ES-I3 (cell line): ENCODE data around the gene LRRFIP1.
A peak's percentile ranks its signal among the peaks of the same experiment; 100 is the strongest.

Source experiments
- H3K36me3 ChIP-seq: 2 replicates; pipeline ENCODE4 v1.6.1; 2013; ENCODE audit warnings: mild to moderate bottlenecking, low read length, control low read depth, moderate library complexity; ENCODE audit not compliant: insufficient read depth
- H3K4me1 ChIP-seq: 2 replicates; pipeline ENCODE4 v1.6.1; 2013; ENCODE audit warnings: mild to moderate bottlenecking, control low read depth, low read length; ENCODE audit not compliant: insufficient read depth
- H3K9ac ChIP-seq: 2 replicates; pipeline ENCODE4 v1.6.1; 2013; ENCODE audit warnings: low read depth, mild to moderate bottlenecking, low read length, moderate library complexity
- H3K9me3 ChIP-seq: 2 replicates; pipeline ENCODE4 v1.6.1; 2013; ENCODE audit warnings: mild to moderate bottlenecking, low read length, moderate library complexity; ENCODE audit not compliant: control insufficient read depth, insufficient read depth

Gene LRRFIP1

DNA sequence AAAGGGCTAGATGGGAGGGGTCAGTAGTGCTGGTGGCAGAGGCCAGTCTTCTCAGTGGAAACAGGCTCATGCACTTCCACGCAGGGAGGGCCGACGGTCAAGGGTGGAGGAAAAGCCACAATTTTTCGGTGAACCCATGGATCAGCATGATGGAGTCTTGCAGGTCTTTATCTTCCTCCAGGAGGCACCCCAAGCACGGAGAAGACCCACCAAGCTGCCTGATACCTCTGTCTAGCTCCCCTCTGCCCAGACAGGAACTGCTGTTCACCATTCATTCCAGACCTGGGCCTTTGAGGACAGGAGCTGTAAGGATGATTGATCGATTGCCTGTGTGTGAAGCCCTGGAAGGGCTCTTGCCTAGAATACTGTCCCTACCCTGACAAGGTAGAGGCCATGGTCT lies 2.8 kb upstream of the LRRFIP1 start:
- peaks cover 10% of the 10 kb centered on the region for H3K4me1 ChIP-seq
- H3K36me3 ChIP-seq, result no peaks in the 10 kb centered on the region
- H3K9ac ChIP-seq, result no peak overlapping the region
- H3K9me3 ChIP-seq, result peaks cover 8% of the 10 kb centered on the region; the same call in 1 of the 2 replicates

DNA sequence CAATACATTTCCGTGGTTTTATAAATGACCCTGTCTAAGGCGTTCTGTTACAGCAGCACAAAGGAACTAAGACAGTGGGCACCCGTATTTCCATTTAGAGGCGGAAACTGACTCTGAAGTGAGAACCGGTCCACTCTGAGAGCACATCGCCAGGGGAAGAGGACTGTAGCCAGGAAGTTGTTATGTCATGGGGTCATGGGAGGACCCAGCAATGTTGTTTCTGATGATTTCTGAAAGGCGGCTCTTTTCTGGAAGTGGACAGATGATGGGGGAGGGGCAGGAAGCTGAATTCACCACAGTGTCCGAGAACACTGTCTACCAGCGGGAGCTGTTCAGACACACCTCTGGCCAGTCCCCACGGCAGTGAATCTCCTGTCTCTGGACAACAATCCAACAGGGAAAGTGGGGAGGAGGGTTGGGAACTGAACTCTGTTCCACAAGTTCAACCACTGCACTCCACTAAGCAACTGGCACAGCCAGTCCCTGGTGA lies 2.1 kb upstream of the LRRFIP1 start:
- Histone ChIP-seq H3K9me3 (peaks cover 8% of the 10 kb centered on the region; the same call in 1 of the 2 replicates), H3K9ac (no peak overlapping the region), H3K4me1 (peaks cover 10% of the 10 kb centered on the region), H3K36me3 (peaks cover 6% of the 10 kb centered on the region)

DNA sequence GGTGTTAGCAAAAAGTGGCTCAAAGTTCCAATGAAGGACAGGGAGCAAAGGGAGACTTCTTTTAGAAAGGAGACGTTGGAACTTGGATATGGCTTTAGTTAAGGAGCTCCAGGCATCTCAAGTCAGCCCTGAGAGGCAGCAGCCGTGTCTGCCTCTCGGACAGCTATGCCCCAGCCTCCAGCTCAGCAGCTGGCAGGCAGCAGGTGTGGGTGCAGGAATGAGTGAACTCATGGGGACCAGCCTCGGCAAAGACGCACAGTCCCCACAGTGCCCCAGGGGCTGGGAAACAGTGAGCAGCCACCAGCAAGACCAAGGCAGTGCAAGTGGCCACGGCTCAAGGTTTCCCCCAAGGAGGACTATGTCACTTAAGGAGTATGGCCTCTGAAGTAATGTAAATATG lies 1.6 kb upstream of the LRRFIP1 start:
- Histone ChIP-seq H3K4me1 (peaks cover 10% of the 10 kb centered on the region), H3K9ac (no peak overlapping the region), H3K9me3 (peaks cover 8% of the 10 kb centered on the region; the same call in 1 of the 2 replicates), H3K36me3 (peaks cover 9% of the 10 kb centered on the region)

DNA sequence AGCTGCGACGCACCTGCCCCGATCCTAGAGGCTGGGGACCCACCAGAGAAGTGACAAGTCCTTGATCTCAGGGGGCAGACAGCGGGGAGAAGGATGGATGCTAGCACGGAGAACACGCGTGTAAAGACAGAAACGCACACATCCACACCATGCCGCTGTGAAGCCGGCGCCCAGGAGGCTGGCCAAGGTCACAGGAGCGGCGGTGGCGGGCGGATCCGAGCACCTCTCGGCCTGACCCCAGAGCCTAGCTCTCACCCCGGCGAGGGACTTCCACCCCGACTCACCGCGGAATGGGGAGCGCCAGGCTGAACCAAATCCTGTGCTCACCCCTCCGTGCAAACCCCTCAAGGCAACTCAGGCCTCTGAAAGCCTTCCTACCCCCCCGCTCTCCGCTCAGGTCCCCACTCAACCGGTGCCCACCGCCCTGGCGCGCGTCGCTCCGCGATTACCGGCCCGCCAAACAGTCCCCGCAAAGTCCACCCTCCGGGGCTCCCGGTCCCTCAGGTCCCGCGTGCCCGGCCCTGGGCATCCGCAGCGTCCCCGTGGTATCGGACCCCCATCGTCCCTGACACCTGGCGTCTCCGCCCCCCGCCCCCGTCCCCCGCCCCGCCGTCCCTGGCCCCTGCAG lies 460 bp upstream of the LRRFIP1 start:
- H3K9ac ChIP-seq, result peak overlapping the region; percentile 75

DNA sequence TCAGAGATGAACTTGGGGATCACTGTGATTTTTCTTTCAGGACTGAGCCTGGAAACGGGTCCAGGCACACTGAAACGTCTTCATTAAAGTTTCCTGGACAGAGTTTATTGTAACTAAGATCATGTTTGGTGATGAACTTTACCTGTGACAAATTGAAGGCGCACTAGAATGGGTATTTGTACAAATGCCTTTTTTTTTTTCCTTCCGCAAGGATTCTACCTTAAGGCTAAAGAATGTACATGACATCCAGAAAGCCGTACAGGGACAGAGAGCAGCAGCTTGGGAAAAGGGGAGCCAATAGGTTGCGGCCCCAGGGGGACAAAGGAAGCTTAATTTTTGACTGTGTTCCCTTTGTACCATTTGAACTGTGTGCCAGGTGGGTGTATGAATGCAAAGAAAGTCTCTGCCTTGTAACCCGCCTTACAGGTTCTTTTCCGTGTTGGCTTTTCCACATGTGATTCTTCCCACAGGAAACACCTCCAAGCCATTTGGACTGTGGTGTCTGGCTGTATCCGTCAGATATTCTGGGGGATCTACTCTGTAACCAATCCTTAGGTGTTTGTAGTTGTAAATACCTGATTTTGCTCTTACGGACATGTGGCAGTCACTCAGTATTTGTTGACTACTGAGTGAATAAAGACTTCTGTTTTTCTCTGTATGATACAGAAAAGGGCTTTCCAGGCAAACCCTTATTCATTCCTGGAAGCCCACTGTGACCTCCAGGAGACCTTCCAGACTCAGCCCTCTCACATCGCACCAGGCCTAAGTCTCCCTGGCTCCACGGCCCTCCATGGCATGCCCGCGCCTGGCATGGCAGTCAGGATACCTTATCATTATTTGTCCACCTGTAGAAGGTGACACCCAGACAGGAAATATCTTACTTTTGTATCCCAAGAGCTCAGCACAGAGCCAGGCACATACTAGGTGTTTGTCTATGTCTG lies 1.1 kb downstream of the LRRFIP1 start:
- peaks cover 8% of the 10 kb centered on the region; the same call in 1 of the 2 replicates for H3K9me3 ChIP-seq
- peak overlapping the region; percentile 66 for H3K9ac ChIP-seq
- H3K4me1 ChIP-seq, result peaks cover 10% of the 10 kb centered on the region
- peaks cover 20% of the 10 kb centered on the region for H3K36me3 ChIP-seq

More for the DNA sequence above, 460 bp upstream of the LRRFIP1 start:
- Histone ChIP-seq H3K36me3 (peaks cover 10% of the 10 kb centered on the region), H3K4me1 (peaks cover 10% of the 10 kb centered on the region), H3K9me3 (peaks cover 8% of the 10 kb centered on the region; the same call in 1 of the 2 replicates)

DNA sequence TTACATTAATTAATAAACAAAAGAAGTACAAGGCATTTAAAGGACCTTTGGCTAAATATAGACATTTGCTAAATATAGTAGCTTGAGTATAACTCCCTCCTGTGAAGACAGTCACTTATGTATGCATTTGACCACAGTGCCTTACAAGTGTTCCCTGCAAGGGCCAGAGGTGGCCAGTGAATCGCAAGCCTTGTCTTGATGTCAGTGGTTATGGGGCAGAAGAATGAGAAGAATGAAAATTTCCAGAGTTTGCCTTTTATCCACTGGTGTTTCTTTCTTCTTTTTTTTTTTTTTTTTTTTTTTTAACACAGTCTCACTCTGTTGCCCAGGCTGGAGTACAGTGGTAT lies 1.8 kb downstream of the LRRFIP1 start:
- peaks cover 3% of the 10 kb centered on the region; the same call in 1 of the 2 replicates for H3K9me3 ChIP-seq
- H3K36me3 ChIP-seq, result peaks cover 22% of the 10 kb centered on the region
- H3K9ac ChIP-seq, result no peak overlapping the region
- peaks cover 10% of the 10 kb centered on the region for H3K4me1 ChIP-seq

DNA sequence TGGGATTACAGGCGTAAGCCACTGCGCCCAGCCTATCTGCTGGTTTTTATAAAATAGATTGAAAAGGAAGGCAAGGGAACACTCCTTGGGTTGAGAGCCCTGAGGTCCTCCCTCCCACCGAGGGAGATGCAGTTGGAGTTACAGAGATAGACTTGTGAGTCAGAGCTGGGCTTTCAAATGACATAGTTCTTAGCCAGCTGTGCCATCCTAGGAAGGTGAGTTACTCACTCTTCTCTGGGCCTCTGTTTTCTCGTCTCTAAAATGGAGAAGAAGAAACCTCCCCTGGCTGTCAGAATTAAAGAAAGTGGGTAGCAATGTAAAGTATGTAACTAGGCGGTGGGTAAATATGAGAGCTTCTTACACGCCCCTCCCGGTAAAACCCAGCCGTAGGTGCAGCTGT lies 2.4 kb downstream of the LRRFIP1 start:
- peaks cover 10% of the 10 kb centered on the region for H3K4me1 ChIP-seq
- no peak overlapping the region for H3K9ac ChIP-seq
- peaks cover 3% of the 10 kb centered on the region for H3K9me3 ChIP-seq
- H3K36me3 ChIP-seq, result peaks cover 26% of the 10 kb centered on the region

DNA sequence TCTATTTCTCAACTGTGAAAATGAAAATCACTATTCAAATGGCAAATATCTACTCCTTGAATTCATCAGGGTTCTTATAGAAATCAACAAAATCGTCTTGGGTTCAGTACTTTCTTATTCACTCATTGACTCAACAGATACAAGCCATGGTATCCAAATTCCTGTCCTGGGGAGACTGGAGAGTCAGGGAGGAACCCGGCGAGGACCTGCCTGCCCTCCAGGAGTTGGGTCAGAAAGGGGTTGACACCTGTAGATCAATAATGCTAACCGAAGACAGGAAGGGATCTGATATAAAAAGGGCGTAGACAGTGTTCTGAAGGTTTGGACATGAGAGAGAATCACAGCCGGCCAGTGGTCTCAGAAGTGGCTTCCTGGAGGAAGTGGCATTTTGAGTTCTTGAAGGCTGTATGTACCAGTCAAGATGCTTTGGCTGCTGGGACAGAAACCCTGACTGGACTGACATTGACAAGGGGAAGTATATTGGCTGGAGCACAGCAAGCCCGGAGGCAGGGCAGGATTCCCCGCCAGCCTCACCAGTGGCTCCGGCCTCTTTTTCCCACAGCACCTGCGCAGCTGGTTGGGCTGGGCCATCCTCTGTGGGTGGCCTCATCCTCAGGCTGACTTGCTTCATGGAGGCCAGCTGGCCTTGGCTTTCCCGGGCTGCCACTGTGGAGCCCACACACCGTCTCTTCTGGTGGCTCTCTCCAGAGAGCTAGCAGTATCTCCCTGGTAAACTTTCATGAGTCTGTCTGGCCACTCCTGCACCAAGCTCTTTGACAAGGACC lies 3.0 kb downstream of the LRRFIP1 start:
- Histone ChIP-seq H3K9me3 (peaks cover 3% of the 10 kb centered on the region), H3K9ac (no peak overlapping the region), H3K36me3 (peaks cover 26% of the 10 kb centered on the region), H3K4me1 (peaks cover 10% of the 10 kb centered on the region)

DNA sequence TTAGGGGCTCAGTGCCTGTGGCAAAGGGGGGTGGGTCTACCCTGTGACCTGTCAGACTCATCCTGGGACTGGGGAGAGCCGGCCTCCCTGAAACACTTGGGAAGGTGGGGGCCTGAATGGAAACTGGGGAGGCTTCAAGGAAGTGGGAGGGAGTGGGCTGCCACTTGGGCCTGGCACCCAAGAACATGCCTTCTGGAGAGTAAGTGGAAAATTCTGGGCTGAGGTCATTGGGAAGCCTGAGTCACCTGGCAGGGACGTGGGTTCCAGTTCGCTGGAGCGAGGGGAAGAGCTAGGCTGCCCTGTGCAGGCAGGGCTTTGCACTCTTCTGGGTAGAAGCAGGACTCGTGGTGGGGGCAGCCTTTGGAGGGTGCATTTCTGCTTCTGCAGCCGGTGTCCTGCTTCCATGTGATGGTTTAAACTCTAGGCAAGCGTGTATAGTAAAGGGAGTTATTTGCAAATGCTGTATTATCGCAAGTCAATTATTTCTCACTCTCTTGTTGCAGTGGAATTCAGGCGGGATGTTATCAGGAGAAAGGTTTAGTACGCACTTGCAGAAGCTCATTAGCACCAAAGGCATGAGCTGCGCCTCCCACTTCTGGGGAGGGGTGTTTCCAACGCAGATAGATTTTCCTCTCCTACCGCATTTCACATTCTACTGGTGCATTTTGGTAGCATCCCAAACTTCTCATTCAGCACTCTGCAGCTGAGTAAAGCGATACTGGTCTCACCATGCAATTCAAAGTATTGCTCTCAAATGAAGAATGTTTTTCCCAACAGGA lies 3.8 kb downstream of the LRRFIP1 start:
- Histone ChIP-seq H3K9me3 (peaks cover 3% of the 10 kb centered on the region), H3K36me3 (peaks cover 26% of the 10 kb centered on the region), H3K9ac (no peak overlapping the region), H3K4me1 (peaks cover 10% of the 10 kb centered on the region)

DNA sequence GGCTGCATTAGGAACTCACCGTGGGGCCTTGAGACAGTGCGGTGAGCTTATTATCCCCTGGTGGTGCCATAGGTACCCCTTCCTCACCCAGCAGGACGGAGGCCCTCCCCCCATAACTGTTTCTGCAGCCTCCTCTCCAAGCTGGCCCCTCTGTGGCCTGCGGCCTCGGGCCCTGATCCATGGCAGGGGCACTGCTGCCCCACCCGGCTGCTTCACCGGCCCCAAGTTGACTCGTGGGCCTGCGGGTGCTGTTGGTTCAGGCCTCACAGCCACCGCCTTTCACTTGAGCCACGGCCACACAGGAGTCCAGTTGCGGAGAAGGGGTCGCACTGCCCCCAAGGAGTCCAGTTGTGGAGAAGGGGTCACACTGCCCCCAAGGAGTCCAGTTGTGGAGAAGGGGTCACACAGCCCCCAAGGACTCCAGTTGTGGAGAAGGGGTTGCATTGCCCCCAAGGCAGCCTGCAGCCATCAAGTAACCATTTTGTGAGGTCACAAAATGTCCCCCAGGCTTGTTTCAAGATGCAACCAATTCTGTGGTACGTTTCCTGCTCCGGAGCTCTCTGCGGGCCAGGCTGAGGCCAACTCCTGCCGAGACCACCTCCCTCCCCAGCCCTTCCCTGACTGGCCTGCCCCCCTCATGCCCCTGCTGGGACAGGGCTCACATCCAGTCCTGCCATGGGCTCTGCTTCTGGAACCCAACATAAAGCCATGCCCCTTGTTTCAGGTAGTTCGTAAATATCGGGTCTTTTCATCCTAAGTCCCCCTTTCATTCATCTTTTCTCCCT lies 4.6 kb downstream of the LRRFIP1 start:
- Histone ChIP-seq H3K9me3 (peaks cover 3% of the 10 kb centered on the region), H3K9ac (no peak overlapping the region), H3K4me1 (peaks cover 10% of the 10 kb centered on the region), H3K36me3 (peaks cover 26% of the 10 kb centered on the region)

DNA sequence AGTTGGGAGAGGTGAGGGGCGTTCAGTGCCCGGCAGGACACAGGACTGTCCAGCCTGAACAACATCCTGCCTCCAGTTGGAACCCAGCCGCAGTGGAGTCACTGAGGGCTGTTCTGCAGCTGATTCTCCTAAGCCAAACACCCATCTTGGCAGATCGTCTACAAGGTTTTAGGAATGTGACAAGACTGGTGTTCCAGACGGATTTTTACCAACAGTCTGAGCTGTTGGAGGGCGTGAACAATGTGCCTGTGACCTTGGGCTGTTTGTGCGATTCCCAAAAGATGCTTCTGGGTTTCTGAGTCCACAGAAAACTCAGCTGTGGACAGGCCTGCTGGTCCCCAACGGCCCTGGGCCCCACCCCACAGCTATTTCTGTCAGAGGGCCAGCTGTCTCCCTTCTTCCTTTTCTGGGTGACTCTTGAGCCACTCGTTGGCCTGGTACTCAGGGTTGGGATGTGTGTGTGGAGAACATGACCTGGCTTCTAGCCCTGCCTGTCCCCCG lies 5.7 kb downstream of the LRRFIP1 start:
- Histone ChIP-seq H3K4me1 (peaks cover 10% of the 10 kb centered on the region), H3K9me3 (peaks cover 8% of the 10 kb centered on the region), H3K9ac (no peak overlapping the region), H3K36me3 (peaks cover 26% of the 10 kb centered on the region)

DNA sequence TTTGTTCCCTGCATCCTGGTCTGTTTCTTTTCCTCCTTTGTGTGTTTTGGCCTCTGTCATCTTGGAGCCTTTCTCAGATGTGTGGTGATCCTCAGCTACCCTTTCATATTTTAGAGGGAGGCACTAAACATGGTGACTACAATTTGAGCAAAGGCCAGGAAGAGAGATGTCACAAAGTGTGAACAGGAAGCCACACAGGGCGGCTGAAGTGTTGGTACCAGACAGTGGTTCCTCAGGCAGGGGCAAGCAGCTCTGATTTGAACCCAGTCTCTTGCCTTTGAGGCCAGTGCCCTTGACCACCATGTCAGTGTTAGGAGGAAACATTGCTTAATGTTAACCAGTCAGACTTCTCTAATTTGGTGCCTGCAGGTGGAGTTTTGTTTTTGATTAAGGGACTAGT lies 9.2 kb downstream of the LRRFIP1 start:
- H3K4me1 ChIP-seq, result no peaks in the 10 kb centered on the region
- H3K9me3 ChIP-seq, result peaks cover 8% of the 10 kb centered on the region
- H3K9ac ChIP-seq, result no peak overlapping the region
- peaks cover 17% of the 10 kb centered on the region for H3K36me3 ChIP-seq
